Peyer's patch (tissue), 4 donors: ENCODE data around the gene AGBL4. TPM values are rescaled to one million over a fixed set of nuclear protein-coding genes. Genes with fewer than 3 reads are reported as not detected.
"Not testable (repeated sequence)": the region's sequence is repeated elsewhere in the genome, so short reads cannot be mapped to it uniquely, and the experiment has no call there.

Source experiments
- DNase-seq, 3 donors: peaks; one replicate each; pipeline ENCODE4 v3.0.0-alpha.2; 2017 to 2019
- H3K27ac ChIP-seq, 4 donors: fragments of 200-600 bp; sonication (generic); one replicate each; pipeline ENCODE4 v1.5.1; 2016 to 2019
- H3K27me3 ChIP-seq, 2 donors: fragments of 200-600 bp; sonication (generic); one replicate each; pipeline ENCODE4 v1.5.1; 2019
- H3K36me3 ChIP-seq, 3 donors: fragments of 200-600 bp; sonication (generic); one replicate each; pipeline ENCODE4 v1.5.1; 2016 to 2019
- H3K4me1 ChIP-seq, 4 donors: fragments of 200-600 bp; sonication (generic); one replicate each; pipeline ENCODE4 v1.5.1; 2016 to 2019
- H3K4me3 ChIP-seq, 4 donors: fragments of 200-600 bp; sonication (generic); 1 replicate in 3 of 4; 2 replicates in 1 of 4; pipeline ENCODE4 v1.5.1; 2016 to 2019; ENCODE audit warnings: mild to moderate bottlenecking in 1 of 4
- H3K9me3 ChIP-seq, 4 donors: fragments of 200-600 bp; sonication (generic); one replicate each; pipeline ENCODE4 v1.5.1; 2016 to 2019; ENCODE audit warnings: mild to moderate bottlenecking in 1 of 4
- POLR2A ChIP-seq, 2 donors: fragments of 450-650 bp; IDR thresholded peaks; one replicate each; pipeline ENCODE4 v1.5.1; 2017; ENCODE audit warnings: antibody characterized with exemption in 2 of 2, mild to moderate bottlenecking in 2 of 2, moderate library complexity in 2 of 2
- total RNA-seq, 4 donors: library from RNA; depleted of rRNA; stranded (reverse); fragments of >200 nt; gene quantifications; one replicate each; pipeline ENCODE4 v1.1.0, GENCODE V29; 2016
- TF ChIP-seq, protein P1 (sequence below), 6 experiments: fragments of 450-650 bp in 4 of 6; fragments of 200-600 bp in 2 of 6; sonication (generic) in 1 of 6; IDR thresholded peaks; one replicate each; pipeline ENCODE4 v1.5.1; 2017 to 2019; ENCODE audit warnings: antibody characterized with exemption in 6 of 6, mild to moderate bottlenecking in 3 of 6, moderate library complexity in 1 of 6

Gene AGBL4
- total RNA-seq, 4 donors from 2014 or later = 2.5 TPM; not detected in 3

DNA sequence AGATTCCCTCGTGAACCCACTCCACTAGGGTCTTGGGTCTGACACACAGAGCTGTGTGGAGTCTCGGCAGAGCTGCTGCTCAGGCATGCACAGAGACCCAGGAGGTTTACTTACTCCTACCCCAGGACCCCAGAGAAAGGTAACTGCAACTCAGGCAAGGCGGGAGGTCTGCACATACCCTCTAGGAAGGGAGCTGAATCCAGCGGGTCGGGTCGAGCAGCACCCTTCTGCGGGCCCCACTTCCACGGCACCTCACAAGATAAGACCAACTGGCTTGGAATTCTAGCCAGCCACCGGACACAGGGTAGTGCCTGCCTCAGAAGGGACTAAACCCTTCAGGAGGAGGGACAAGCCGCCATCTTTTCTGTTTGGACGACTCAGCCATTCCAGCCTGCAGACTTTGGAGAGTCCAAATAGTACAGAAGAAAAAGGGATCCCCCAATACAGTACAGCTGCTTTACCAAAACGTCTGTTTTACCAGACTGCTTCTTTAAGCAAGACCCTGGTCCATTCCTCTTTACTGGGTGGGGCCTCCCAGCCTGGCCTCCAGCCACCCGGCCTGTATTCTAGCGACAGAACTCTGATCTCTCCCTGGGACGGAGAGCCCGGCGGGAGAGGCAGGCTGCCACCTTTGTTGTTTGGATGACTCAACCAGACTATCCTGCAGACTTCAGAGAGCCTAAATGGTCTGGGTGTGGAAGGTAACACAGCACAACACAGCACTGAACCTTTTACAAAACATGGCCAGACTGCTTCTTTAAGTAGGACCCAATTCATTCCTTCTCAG, 692.5 kb downstream of the AGBL4 start:
- no peak for DNase-seq
- no peaks in the 10 kb centered on the region for H3K36me3 ChIP-seq
- no peaks in the 10 kb centered on the region for H3K9me3 ChIP-seq
- no peaks in the 10 kb centered on the region for H3K4me1 ChIP-seq
- no peak for TF ChIP-seq POLR2A (IDR thresholded peaks at IDR 0.05)
- TF ChIP-seq, protein P1, sequence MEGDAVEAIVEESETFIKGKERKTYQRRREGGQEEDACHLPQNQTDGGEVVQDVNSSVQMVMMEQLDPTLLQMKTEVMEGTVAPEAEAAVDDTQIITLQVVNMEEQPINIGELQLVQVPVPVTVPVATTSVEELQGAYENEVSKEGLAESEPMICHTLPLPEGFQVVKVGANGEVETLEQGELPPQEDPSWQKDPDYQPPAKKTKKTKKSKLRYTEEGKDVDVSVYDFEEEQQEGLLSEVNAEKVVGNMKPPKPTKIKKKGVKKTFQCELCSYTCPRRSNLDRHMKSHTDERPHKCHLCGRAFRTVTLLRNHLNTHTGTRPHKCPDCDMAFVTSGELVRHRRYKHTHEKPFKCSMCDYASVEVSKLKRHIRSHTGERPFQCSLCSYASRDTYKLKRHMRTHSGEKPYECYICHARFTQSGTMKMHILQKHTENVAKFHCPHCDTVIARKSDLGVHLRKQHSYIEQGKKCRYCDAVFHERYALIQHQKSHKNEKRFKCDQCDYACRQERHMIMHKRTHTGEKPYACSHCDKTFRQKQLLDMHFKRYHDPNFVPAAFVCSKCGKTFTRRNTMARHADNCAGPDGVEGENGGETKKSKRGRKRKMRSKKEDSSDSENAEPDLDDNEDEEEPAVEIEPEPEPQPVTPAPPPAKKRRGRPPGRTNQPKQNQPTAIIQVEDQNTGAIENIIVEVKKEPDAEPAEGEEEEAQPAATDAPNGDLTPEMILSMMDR (IDR thresholded peaks at IDR 0.05) = no peak
- no peak overlapping the region for H3K27ac ChIP-seq
- H3K4me3 ChIP-seq = no peak overlapping the region
- H3K27me3 ChIP-seq = no peaks in the 10 kb centered on the region

DNA sequence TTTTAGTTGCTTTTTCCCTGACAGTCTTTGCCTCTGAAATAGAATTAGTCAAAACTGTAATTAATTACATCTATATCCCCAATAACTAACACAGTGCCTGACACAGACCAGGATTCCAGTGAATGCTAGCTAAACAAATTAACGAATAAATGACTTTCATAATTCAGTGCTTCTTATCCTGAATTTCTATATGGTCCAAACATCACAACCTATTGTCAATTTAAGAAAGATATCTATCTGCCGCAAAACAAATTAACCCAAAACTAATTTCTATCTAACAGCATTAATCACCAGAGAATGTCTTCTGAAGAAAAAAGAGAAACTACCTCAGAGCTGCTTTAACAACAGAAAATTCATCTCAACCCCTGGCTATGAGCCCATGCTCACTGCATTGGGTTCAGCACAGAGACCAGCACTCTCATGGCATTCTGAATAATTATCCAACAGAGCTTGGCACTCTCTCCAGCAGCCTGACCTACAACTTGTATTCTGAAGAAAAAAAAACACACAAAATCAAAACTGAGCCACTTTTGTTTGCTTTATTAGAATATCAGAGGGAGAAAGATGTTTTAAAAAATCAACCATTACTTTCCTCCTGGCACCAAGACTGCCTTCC, 699.7 kb downstream of the AGBL4 start:
- Histone ChIP-seq H3K36me3 (no peaks in the 10 kb centered on the region), H3K9me3 (no peaks in the 10 kb centered on the region), H3K4me1 (no peaks in the 10 kb centered on the region), H3K4me3 (no peak overlapping the region), H3K27ac (no peak overlapping the region), H3K27me3 (no peaks in the 10 kb centered on the region)
- no peak for TF ChIP-seq POLR2A (IDR thresholded peaks at IDR 0.05)
- TF ChIP-seq, protein P1 (IDR thresholded peaks at IDR 0.05) = no peak
- no peak for DNase-seq

DNA sequence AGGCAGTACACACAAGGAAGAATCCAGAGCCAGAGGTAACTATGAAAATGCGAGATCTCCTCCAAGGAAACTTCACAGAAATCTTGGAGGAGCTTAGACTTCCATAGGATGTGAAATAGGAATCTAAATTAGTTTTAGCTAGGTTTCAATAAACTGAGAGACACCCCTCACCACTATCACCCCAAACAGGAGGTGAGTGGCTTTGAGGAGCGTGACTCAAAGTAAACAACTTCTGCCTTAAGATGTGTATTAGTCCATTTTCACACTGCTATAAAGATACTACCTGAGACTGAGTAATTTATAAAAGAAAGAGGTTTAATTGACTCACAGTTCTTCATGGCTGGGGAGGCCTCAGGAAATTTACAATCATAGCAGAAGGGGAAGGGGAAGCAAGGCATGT, 703.3 kb downstream of the AGBL4 start:
- not testable (repeated sequence) for H3K27me3 ChIP-seq, H3K27ac ChIP-seq, H3K9me3 ChIP-seq, H3K4me1 ChIP-seq, H3K4me3 ChIP-seq, DNase-seq, H3K36me3 ChIP-seq

DNA sequence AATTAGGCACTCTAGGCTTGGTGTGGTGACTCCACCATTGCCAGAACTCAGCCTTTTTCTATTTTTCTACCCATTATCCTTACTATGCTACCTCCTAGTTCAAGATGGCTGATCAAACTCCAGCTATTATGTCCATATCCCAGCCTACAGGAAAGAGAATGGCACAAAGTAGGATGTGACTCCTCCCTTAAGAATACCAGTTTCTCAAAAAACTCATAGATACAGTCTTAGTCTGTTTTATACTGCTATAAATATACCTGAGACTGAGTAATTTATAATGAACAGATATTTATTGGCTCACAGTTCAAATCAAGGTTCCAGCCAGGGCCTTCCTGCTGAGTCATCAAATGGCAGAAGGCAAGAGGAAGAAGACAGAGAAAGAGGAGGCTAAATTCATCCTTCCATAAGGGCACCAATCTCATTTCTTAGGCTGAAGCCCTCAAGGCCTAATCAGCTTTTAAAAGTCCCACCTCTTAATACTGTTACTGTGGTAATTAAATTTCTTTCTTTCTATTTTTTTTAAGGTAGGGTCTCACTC, 704.3 kb downstream of the AGBL4 start:
- Histone ChIP-seq H3K9me3 (no peaks in the 10 kb centered on the region), H3K36me3 (no peaks in the 10 kb centered on the region), H3K4me1 (no peaks in the 10 kb centered on the region), H3K4me3 (no peak overlapping the region), H3K27me3 (no peaks in the 10 kb centered on the region), H3K27ac (no peak overlapping the region)
- DNase-seq = no peak
- TF ChIP-seq POLR2A (IDR thresholded peaks at IDR 0.05) = no peak
- TF ChIP-seq, protein P1 (IDR thresholded peaks at IDR 0.05) = no peak

DNA sequence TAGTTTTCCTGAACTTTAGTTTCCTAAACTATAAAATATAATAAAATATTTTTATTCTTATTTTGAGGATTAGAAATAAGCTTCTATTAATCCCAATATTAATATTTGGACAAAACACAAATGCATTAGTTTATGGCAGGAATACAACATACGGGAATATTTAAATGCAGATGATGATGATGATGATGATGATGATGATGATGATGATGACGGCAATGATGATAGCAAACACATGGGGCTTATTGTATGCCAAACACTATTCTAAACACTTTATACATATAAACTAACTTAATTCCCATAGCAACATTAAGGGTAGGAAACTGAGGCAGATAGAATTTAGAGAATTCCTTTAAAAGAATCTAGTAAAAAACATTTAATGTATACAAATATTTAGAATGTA, 705.5 kb downstream of the AGBL4 start:
- DNase-seq = no peak
- Histone ChIP-seq H3K36me3 (no peaks in the 10 kb centered on the region), H3K9me3 (no peaks in the 10 kb centered on the region), H3K4me1 (no peaks in the 10 kb centered on the region), H3K4me3 (no peak overlapping the region), H3K27ac (no peak overlapping the region), H3K27me3 (no peaks in the 10 kb centered on the region)
- TF ChIP-seq POLR2A (IDR thresholded peaks at IDR 0.05) = no peak
- TF ChIP-seq, protein P1 (IDR thresholded peaks at IDR 0.05) = no peak

DNA sequence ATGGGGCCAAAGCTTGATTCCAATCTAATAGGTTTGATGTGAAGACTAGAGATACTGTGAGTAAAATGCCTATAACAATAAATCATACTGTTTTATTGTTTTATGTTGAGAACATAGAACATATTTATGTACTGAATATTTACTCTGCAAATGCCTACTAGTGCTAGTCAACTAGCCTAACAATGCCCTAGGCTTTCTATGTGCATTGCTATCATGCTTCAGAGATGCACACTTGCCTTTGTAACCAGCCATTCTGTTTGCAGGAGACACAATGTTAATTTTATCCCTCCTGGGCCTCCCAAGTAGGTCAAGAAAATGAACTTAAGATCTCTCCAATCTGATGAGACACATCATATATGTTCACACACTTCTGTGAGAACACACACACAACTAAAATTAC, 716.3 kb downstream of the AGBL4 start:
- Histone ChIP-seq H3K9me3 (no peaks in the 10 kb centered on the region), H3K36me3 (no peaks in the 10 kb centered on the region), H3K4me3 (no peak overlapping the region), H3K4me1 (no peaks in the 10 kb centered on the region), H3K27ac (no peak overlapping the region), H3K27me3 (no peaks in the 10 kb centered on the region)
- TF ChIP-seq, protein P1 (IDR thresholded peaks at IDR 0.05) = no peak
- no peak for TF ChIP-seq POLR2A (IDR thresholded peaks at IDR 0.05)
- DNase-seq = no peak
